ENCODE results near the gene TMPRSS3.

The TMPRSS3 gene

GRCh38 chr21:42429856-42430255 lies 34.0 kb upstream of the TMPRSS3 start:
- in situ Hi-C loops (cut with MboI; ENCODE audit: low sequenced_read_pairs, unreplicated experiment): no loop called here
- DNase-seq (ENCODE audit: low spot score): no peak
- TF ChIP-seq CTCF (IDR thresholded peaks at IDR 0.05; ENCODE audit: borderline replicate concordance, control extremely low read depth, extremely low read depth, insufficient read depth, missing control alignments): no peak

DNA sequence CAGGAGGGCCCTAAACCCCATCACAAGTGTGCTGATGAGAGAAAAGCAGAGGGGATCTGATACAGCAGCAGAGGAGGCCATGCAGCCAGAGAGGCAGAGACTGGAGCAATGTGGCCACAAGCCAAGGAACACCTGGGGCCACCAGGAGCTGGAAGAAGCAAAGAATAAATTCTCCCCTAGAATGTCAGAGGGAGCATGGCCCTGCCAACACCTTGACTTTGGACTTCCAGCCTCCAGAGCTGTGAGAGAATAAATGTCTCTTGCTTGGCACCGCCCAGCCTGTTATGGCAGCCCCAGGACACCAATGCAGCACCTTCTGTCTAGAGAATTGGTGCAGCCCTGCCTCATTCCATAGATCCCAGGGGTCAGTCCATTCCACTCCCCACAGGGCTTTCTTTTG lies 33.2 kb upstream of the TMPRSS3 start:
- in situ Hi-C loops (cut with MboI; ENCODE audit: low sequenced_read_pairs, unreplicated experiment): no loop called here
- DNase-seq (ENCODE audit: low spot score): no peak
- no peak for TF ChIP-seq CTCF (IDR thresholded peaks at IDR 0.05; ENCODE audit: borderline replicate concordance, control extremely low read depth, extremely low read depth, insufficient read depth, missing control alignments)

DNA sequence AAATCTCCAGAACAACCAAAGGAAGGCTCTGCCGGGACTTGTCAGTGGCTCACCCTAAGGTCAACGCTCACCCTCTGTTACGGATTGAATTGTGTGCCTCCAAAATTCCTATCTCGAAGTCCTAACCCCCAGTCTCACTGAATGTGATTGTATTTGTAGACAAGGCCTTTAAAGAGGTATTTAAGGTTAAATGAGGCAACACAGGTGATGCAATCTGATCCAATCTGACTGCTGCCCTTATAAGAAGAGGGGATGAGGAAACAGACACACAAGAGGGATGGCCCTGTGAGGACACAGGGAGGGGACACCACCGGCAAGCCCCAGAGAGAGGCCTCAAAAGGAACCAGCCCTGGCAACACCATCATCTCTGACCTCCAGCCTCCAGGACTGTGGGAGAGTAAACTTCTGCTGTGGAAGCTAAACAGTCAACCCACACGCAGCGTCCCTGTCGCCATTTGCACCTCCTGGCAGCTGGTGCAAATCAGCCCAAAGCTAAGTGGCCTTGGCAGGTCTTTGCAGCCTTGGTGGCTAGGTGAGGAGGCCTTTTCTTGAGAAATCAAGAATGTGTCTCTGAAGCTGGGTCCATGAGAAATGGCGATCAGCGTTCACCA lies 32.1 kb upstream of the TMPRSS3 start:
- DNase-seq (ENCODE audit: low spot score): no peak
- in situ Hi-C loops (cut with MboI; ENCODE audit: low sequenced_read_pairs, unreplicated experiment): no loop called here
- no peak for TF ChIP-seq CTCF (IDR thresholded peaks at IDR 0.05; ENCODE audit: borderline replicate concordance, control extremely low read depth, extremely low read depth, insufficient read depth, missing control alignments)

- no peak for TF ChIP-seq CTCF (IDR thresholded peaks at IDR 0.05; ENCODE audit: borderline replicate concordance, control extremely low read depth, extremely low read depth, insufficient read depth, missing control alignments)
- DNase-seq (ENCODE audit: low spot score): no peak
- in situ Hi-C loops (cut with MboI; ENCODE audit: low sequenced_read_pairs, unreplicated experiment): no loop called here
Observed at GRCh38 chr21:42426876-42427480, 31.1 kb upstream of the TMPRSS3 start.

DNA sequence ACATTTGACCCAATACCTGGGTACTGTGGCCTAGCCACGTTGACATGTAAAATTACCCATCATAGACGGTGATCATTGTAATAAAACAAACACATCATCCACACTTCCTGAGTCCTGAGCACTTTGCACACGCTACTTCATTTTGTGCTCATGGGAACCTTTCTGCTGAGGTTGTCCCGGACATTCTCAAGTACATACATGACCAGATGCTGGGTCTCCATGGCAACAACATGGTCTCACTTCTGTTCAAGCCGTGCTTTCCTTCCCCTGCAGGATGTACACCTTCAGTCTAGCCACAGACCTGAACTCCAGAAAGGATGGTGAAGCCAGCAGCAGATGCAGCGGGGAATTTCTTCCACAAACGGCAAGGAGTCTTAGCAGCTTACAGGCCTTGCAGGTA lies 30.6 kb upstream of the TMPRSS3 start:
- in situ Hi-C loops (cut with MboI; ENCODE audit: low sequenced_read_pairs, unreplicated experiment): no loop called here
- no peak for TF ChIP-seq CTCF (IDR thresholded peaks at IDR 0.05; ENCODE audit: borderline replicate concordance, control extremely low read depth, extremely low read depth, insufficient read depth, missing control alignments)
- peak; percentile 82 for DNase-seq (ENCODE audit: low spot score)

- no peak for DNase-seq (ENCODE audit: low spot score)
- no peak for TF ChIP-seq CTCF (IDR thresholded peaks at IDR 0.05; ENCODE audit: borderline replicate concordance, control extremely low read depth, extremely low read depth, insufficient read depth, missing control alignments)
- in situ Hi-C loops (cut with MboI; ENCODE audit: low sequenced_read_pairs, unreplicated experiment): no loop called here
Observed at GRCh38 chr21:42425591-42425990, 29.7 kb upstream of the TMPRSS3 start.
